H1 (cell line): ENCODE results near the gene TRIM67. TPM values are rescaled to one million over a fixed set of nuclear protein-coding genes. Genes with fewer than 3 reads are reported as not detected.

Experiments used
- CTCF ChIA-PET: fragments of 300-600 bp; sonication (Branson Sonifier 250); formaldehyde crosslinking; loops from one replicate; lab custom pipeline; 2021; ENCODE audit not compliant: partially characterized antibody; lab: Charles Lee
- POLR2A ChIA-PET: fragments of 300-600 bp; sonication (Branson Sonifier 250); formaldehyde crosslinking; loops from one replicate; lab custom pipeline; 2021; ENCODE audit warnings: inconsistent platforms; ENCODE audit not compliant: partially characterized antibody; lab: Charles Lee
- DNase-seq, 2 experiments: peaks; one replicate each; pipeline versions ENCODE4 v3.0.0 to v3.0.0-alpha.2; 2010 to 2022; ENCODE audit warnings: low spot score in 2 of 2, low read depth in 1 of 2, mixed read lengths in 1 of 2
- FAIRE-seq: peaks from 2 replicates; lab custom pipeline; 2011; peaks lifted over from hg19 to GRCh38; lab: Jason Lieb, UNC
- H2AFZ ChIP-seq: 2 replicates; pipeline ENCODE4 v1.8.1; 2012; ENCODE audit warnings: low read length, inconsistent platforms
- H2AK5ac ChIP-seq: 2 replicates; pipeline ENCODE4 v1.6.1; 2013; ENCODE audit warnings: low read depth, low read length
- H2BK120ac ChIP-seq: replicated peaks from 2 replicates; pipeline ENCODE3; 2013; ENCODE audit warnings: low read depth, low read length, inconsistent platforms
- H2BK12ac ChIP-seq: 2 replicates; pipeline ENCODE4 v1.6.1; 2013; ENCODE audit warnings: low read depth, low read length
- H2BK15ac ChIP-seq: 2 replicates; pipeline ENCODE4 v1.6.1; 2013; ENCODE audit warnings: low read length
- H2BK20ac ChIP-seq: 2 replicates; pipeline ENCODE4 v1.6.1; 2013; ENCODE audit warnings: low read length
- H2BK5ac ChIP-seq: 2 replicates; pipeline ENCODE4 v1.6.1; 2013; ENCODE audit warnings: low read depth, low read length
- H3K14ac ChIP-seq: 2 replicates; pipeline ENCODE4 v1.6.1; 2013; ENCODE audit warnings: inconsistent platforms; ENCODE audit not compliant: insufficient read length
- H3K18ac ChIP-seq: 2 replicates; pipeline ENCODE4 v1.6.1; 2013; ENCODE audit warnings: low read length; ENCODE audit errors: extremely low read depth
- H3K23ac ChIP-seq: 2 replicates; pipeline ENCODE4 v1.6.1; 2013; ENCODE audit warnings: inconsistent platforms; ENCODE audit not compliant: insufficient read length
- H3K23me2 ChIP-seq: 2 replicates; pipeline ENCODE4 v1.6.1; 2013; ENCODE audit warnings: low read depth, low read length
- H3K27ac ChIP-seq: 2 replicates; pipeline ENCODE4 v1.6.1; 2011; ENCODE audit warnings: low read depth, low read length, inconsistent platforms
- H3K27me3 ChIP-seq, 4 experiments: replicated peaks in 1 of 4; 1 replicate in 1 of 4; 2 replicates in 3 of 4; pipeline versions ENCODE4 v1.6.1 to v1.8.1; 2011 to 2013; ENCODE audit warnings: low read length in 3 of 4, mild to moderate bottlenecking in 3 of 4, inconsistent platforms in 2 of 4, mixed read lengths in 2 of 4, moderate library complexity in 1 of 4; ENCODE audit not compliant: control insufficient read depth in 3 of 4, insufficient read depth in 3 of 4; ENCODE audit errors: extremely low read depth in 1 of 4
- H3K36me3 ChIP-seq, 4 experiments: 2 replicates each; pipeline versions ENCODE4 v1.6.1 to v1.8.1; 2011 to 2013; ENCODE audit warnings: mild to moderate bottlenecking in 4 of 4, low read length in 3 of 4, moderate library complexity in 2 of 4, control low read depth in 1 of 4, inconsistent platforms in 1 of 4; ENCODE audit not compliant: insufficient read depth in 4 of 4, control insufficient read depth in 2 of 4
- H3K4ac ChIP-seq: replicated peaks from 2 replicates; pipeline ENCODE3; 2013; ENCODE audit warnings: low read length, low read depth, mixed read lengths, inconsistent platforms; ENCODE audit not compliant: insufficient read length
- H3K4me1 ChIP-seq, 4 experiments: replicated peaks in 1 of 4; 1 replicate in 1 of 4; 2 replicates in 3 of 4; pipeline versions ENCODE4 v1.6.1 to v1.8.1; 2011 to 2013; ENCODE audit warnings: low read length in 3 of 4, inconsistent platforms in 2 of 4, mixed read lengths in 1 of 4; ENCODE audit not compliant: insufficient read depth in 4 of 4, control insufficient read depth in 3 of 4
- H3K4me2 ChIP-seq, 2 experiments: 2 replicates each; pipeline versions ENCODE4 v1.6.1 to v1.8.1; 2011 to 2013; ENCODE audit warnings: low read depth in 2 of 2, low read length in 2 of 2, control low read depth in 1 of 2, inconsistent platforms in 1 of 2, mild to moderate bottlenecking in 1 of 2; ENCODE audit not compliant: insufficient read depth in 1 of 2
- H3K4me3 ChIP-seq, 4 experiments: fragments of 200-600, 300-600 bp in 1 of 4; sonication (generic), shearing (Covaris generic), sonication (Bioruptor Twin) in 1 of 4; 2 replicates each; pipeline versions ENCODE4 v1.5.1 to v1.8.1; 2011 to 2016; ENCODE audit warnings: low read length in 4 of 4, low read depth in 3 of 4, control low read depth in 2 of 4, inconsistent platforms in 2 of 4, mild to moderate bottlenecking in 2 of 4, mixed read lengths in 1 of 4, moderate library complexity in 1 of 4; ENCODE audit not compliant: insufficient read depth in 2 of 4; ENCODE audit errors: extremely low read depth in 1 of 4
- H3K56ac ChIP-seq: replicated peaks from 2 replicates; pipeline ENCODE3; 2013; ENCODE audit warnings: low read depth, mild to moderate bottlenecking, mixed read lengths, low read length, inconsistent platforms; ENCODE audit not compliant: insufficient read length
- H3K79me1 ChIP-seq: 2 replicates; pipeline ENCODE4 v1.6.1; 2013; ENCODE audit warnings: low read depth, low read length, control low read depth
- H3K79me2 ChIP-seq, 2 experiments: 2 replicates each; pipeline versions ENCODE4 v1.6.1 to v1.8.1; 2012 to 2013; ENCODE audit warnings: low read length in 2 of 2, mild to moderate bottlenecking in 2 of 2, inconsistent platforms in 1 of 2; ENCODE audit not compliant: insufficient read depth in 2 of 2, control insufficient read depth in 1 of 2
- H3K9ac ChIP-seq, 4 experiments: replicated peaks in 1 of 4; 1 replicate in 1 of 4; 2 replicates in 3 of 4; pipeline versions ENCODE4 v1.6.1 to v1.8.1; 2011 to 2013; ENCODE audit warnings: low read depth in 3 of 4, low read length in 3 of 4, control low read depth in 2 of 4, mild to moderate bottlenecking in 2 of 4, moderate library complexity in 2 of 4, inconsistent platforms in 1 of 4; ENCODE audit errors: extremely low read depth in 1 of 4
- H3K9me3 ChIP-seq, 2 experiments: 2 replicates each; pipeline versions ENCODE4 v1.6.1 to v1.8.1; 2012 to 2013; ENCODE audit warnings: mild to moderate bottlenecking in 2 of 2, moderate library complexity in 2 of 2, control low read depth in 1 of 2, inconsistent platforms in 1 of 2, low read depth in 1 of 2, low read length in 1 of 2, mixed read lengths in 1 of 2; ENCODE audit not compliant: insufficient read depth in 2 of 2
- H4K20me1 ChIP-seq, 2 experiments: replicated peaks in 1 of 2; 2 replicates each; pipeline versions ENCODE3 to v1.8.1; 2011 to 2013; ENCODE audit warnings: inconsistent platforms in 2 of 2, low read length in 2 of 2, mild to moderate bottlenecking in 1 of 2; ENCODE audit not compliant: insufficient read depth in 2 of 2, control insufficient read depth in 1 of 2
- H4K5ac ChIP-seq: 2 replicates; pipeline ENCODE4 v1.6.1; 2013; ENCODE audit warnings: low read length, low read depth, mixed read lengths, inconsistent platforms; ENCODE audit not compliant: insufficient read length
- H4K8ac ChIP-seq: 2 replicates; pipeline ENCODE4 v1.8.0; 2013; ENCODE audit warnings: mild to moderate bottlenecking, moderate library complexity, low read length, inconsistent platforms; ENCODE audit not compliant: insufficient read depth; ENCODE audit errors: extremely low read depth
- H4K91ac ChIP-seq: replicated peaks from 2 replicates; pipeline ENCODE3; 2013; ENCODE audit warnings: low read length, mixed read lengths, inconsistent platforms; ENCODE audit not compliant: insufficient read length
- EZH2 ChIP-seq: fragments of 200-600 bp; sonication (generic); IDR thresholded peaks from 2 replicates; pipeline ENCODE4 v1.7.1; 2012; ENCODE audit warnings: low read depth, mild to moderate bottlenecking, moderate library complexity, low read length, inconsistent platforms; ENCODE audit not compliant: severe bottlenecking
- PHF8 ChIP-seq: fragments of 200-600 bp; sonication (generic); conservative IDR thresholded peaks from 2 replicates; pipeline ENCODE4 v1.7.1; 2012; ENCODE audit warnings: low read depth, mild to moderate bottlenecking, inconsistent platforms, low read length, moderate library complexity
- RFX5 ChIP-seq: IDR thresholded peaks from 2 replicates; pipeline ENCODE4 v1.6.1; 2011; ENCODE audit warnings: low read depth, low read length, improper control_type of control experiment, borderline replicate concordance
- polyA plus RNA-seq, 7 experiments: library from polyadenylated mRNA; depleted of rRNA in 3 of 7; stranded (reverse) in 5 of 7; unstranded in 2 of 7; fragments of >200 nt in 5 of 7; fragments of 200-250 nt in 2 of 7; gene quantifications; 1 replicate in 5 of 7; 2 replicates in 1 of 7; 4 replicates in 1 of 7; pipeline versions ENCODE4 v1.2.1 to v1.2.3, GENCODE V29; 2011 to 2013; ENCODE audit warnings: missing spikeins in 2 of 7, mixed read lengths in 2 of 7
- total RNA-seq: library from RNA; stranded (reverse); fragmentation: NEBNext Ultra II Directional; extraction: Animal tissue kit (Norgen Biotek cat#: 25700); gene quantifications from 2 replicates; pipeline ENCODE4 v1.2.1, GENCODE V29; 2021
- TF ChIP-seq, protein P1 (sequence below): IDR thresholded peaks from 2 replicates; pipeline ENCODE4 v1.6.1; 2012; ENCODE audit warnings: inconsistent platforms

TRIM67 gene
- total and polyA plus RNA-seq, 2 of the 8 experiments (the other 6 are each of a cell fraction or from before 2014, with no cell fraction given): under 0.01 TPM; not detected in 1

DNA sequence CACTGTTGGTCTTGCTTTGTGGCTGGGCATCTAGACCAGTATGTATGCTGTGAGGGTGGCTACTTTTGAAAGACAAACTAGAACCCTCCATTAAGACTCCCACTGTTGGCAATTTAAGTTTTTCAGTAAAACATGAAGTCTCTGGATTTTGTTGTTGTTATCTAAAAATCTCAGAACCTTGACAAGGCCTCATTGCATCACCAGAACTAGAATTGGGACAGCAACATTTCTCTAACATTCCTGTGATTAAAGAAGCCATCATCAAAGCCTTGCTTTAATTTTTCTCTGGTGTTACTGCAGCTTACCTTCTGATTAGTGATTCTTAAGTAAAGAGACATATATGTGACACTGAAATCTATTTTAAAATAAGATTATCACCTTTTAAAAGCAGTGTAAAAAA, 4.5 kb downstream of the TRIM67 start:
- H3K27ac ChIP-seq: no peak overlapping the region
- POLR2A ChIA-PET: no interaction called here
- no peak overlapping the region for H3K23ac ChIP-seq
- H3K79me2 ChIP-seq: no peaks in the 10 kb centered on the region
- H4K20me1 ChIP-seq: peaks cover 3 to 10% of the 10 kb centered on the region in 2 experiments
- no peak overlapping the region for H4K91ac ChIP-seq
- H4K5ac ChIP-seq: no peak overlapping the region
- H3K4me3 ChIP-seq: no peak overlapping the region
- no peak overlapping the region for H2AK5ac ChIP-seq
- no peak overlapping the region for H3K14ac ChIP-seq
- no peak overlapping the region for H3K9ac ChIP-seq
- FAIRE-seq (no peak), DNase-seq (no peak)
- H3K27me3 ChIP-seq: peaks cover 28 to 51% (median 41%) of the 10 kb centered on the region in 4 experiments
- no peak overlapping the region for H2AFZ ChIP-seq
- no peak overlapping the region for H2BK120ac ChIP-seq
- H3K4me2 ChIP-seq: no peak overlapping the region
- H2BK5ac ChIP-seq: no peak overlapping the region
- H2BK15ac ChIP-seq: no peak overlapping the region
- H3K79me1 ChIP-seq: no peaks in the 10 kb centered on the region
- peaks cover 0 to 9% (median 0%) of the 10 kb centered on the region in 4 experiments; a peak in 1 of 8 replicates for H3K36me3 ChIP-seq
- H3K56ac ChIP-seq: no peak overlapping the region
- no peak overlapping the region for H3K18ac ChIP-seq
- peaks cover 0 to 10% of the 10 kb centered on the region in 2 experiments; a peak in 2 of 4 replicates for H3K9me3 ChIP-seq
- H4K8ac ChIP-seq: no peak overlapping the region
- no peak overlapping the region for H2BK20ac ChIP-seq
- H3K4ac ChIP-seq: no peak overlapping the region
- H2BK12ac ChIP-seq: no peak overlapping the region
- peaks cover 11% of the 10 kb centered on the region; the same call in 1 of the 2 replicates for H3K23me2 ChIP-seq
- CTCF ChIA-PET: interaction anchor here (1.2 kb wide), 1 partner anchor 151 kb away, joined by 3 read pairs; no protein-coding TSS in a partner anchor
- H3K4me1 ChIP-seq: peaks cover 0 to 8% (median 2%) of the 10 kb centered on the region in 4 experiments; a peak in 4 of 7 replicates
- TF ChIP-seq EZH2 (no peak), PHF8 (no peak), RFX5 (no peak)
- TF ChIP-seq, protein P1, sequence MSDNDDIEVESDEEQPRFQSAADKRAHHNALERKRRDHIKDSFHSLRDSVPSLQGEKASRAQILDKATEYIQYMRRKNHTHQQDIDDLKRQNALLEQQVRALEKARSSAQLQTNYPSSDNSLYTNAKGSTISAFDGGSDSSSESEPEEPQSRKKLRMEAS: no peak
